Stimulated activated CD8-positive, alpha-beta memory T cell treated with anti-CD3 and anti-CD28 coated beads, Interleukin-7, amount 100 ng/mL, for 4 hours (primary cell): ENCODE measurements around the gene ZKSCAN4.

Experiments used
- DNase-seq, 2 donors: peaks; one replicate each; pipeline ENCODE4 v3.0.0-alpha.2; 2020; ENCODE audit warnings: low read depth in 2 of 2

ZKSCAN4 gene

DNA sequence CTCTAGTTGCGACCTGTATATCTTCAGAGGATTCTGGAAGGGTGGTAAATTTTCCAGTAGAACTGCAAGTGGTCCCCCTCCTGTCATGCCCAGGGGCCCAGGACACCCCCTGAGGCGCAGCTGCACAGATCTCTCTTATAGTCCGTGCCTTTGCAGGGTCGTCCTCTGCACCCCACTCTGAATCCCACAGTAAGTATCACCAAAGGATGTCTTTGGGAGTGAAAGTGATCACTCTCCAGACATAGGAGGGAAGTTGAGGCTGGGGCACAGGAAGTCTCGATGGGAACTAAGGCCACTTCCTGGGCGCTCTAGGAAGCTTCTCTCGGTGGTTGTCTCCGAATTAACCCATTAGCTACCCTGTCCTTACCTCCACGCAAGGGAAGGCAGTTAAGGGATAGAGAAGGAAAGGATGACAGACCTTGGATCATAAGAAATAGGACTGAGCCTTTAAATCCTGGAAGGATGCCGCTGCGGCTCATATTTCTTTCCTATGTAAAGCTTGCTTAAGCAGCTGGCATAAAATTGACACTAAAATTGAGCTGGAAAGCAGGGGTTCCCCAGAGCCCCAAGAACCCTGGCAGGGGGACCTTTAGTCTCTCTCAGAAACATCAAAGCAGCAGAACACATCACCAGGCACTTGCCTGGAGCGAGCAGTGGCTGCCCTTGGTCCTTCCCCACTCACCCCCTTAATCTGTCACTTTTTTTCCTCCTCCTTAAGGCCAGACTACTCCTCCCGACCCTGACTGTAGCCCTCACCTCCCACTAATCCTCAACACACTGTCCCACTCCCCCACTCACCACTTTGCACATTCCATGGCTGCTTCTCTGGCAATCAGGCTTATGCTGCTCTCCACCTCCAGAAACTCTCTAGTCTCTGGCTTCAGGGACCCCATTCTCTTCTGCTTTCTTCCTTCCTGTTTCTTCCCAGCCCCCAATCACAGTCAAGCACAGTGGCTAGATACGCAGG lies at the start of gene ZKSCAN4:
ZKSCAN4 (minus strand) TSS at position 261 of the 967 bp plus-strand sequence. CDS start 289 bp downstream, outside the sequence.
- DNase-seq: peak; percentile 65 to 69

GRCh38 chr6:28296520-28297060 lies 44.5 kb upstream of the ZKSCAN4 start:
- no peak for DNase-seq

- no peak for DNase-seq
These were observed 43.3 kb upstream of the ZKSCAN4 start for GRCh38 chr6:28295326-28295725.

DNA sequence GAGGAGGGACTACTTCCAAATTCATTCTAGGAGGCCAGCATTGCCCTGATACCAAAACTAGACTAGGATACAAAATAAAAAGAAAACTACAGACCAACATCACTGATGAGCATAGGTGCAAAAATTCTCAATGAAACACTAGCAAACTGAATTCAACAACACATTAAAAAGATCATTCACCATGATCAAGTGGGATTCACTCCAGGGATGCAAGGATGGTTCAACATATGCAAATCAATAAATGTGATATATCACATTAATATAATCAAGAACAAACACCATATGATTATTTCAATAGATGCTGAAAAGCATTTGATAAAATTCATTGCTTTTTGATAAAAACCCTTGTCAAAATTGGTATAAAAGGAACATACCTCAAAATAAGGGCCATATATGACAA lies 39.5 kb upstream of the ZKSCAN4 start:
- DNase-seq: no peak

DNA sequence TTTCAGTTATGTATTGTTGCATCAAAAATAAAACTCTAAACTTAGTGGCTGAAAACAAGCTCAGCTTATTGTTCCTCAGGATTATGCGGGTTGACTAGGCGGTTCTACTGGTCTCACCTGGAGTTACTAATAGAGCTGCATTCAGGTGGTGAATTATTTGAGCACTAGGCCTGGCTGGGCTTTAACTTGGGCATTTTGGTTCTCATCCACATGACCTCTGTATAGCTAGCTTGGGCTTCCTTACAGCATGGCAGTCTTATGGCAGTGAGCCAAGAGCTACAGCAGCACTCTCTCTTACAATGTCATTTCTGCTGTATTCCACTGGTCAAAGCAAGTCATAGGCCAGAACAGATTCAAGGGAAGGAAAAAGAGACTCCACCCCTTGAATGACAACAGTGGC lies 30.9 kb upstream of the ZKSCAN4 start:
- DNase-seq: no peak

GRCh38 chr6:28281288-28282064 lies 29.4 kb upstream of the ZKSCAN4 start, which contains the start of gene PGBD1:
Gene PGBD1, plus strand, starts transcription at chr6:28281572. Its CDS starts 2,242 bp downstream, at chr6:28283814.
- peak in 1 of 2 donors; percentile 36 for DNase-seq

GRCh38 chr6:28280595-28281287 lies 28.7 kb upstream of the ZKSCAN4 start:
- DNase-seq: no peak

GRCh38 chr6:28277746-28278145 lies 25.7 kb upstream of the ZKSCAN4 start:
- DNase-seq: no peak

GRCh38 chr6:28274888-28275287 lies 22.8 kb upstream of the ZKSCAN4 start:
- DNase-seq: no peak

GRCh38 chr6:28269492-28269891 lies 17.4 kb upstream of the ZKSCAN4 start:
- no peak for DNase-seq

- DNase-seq: no peak
These were observed 15.6 kb upstream of the ZKSCAN4 start for GRCh38 chr6:28267695-28268059.

DNA sequence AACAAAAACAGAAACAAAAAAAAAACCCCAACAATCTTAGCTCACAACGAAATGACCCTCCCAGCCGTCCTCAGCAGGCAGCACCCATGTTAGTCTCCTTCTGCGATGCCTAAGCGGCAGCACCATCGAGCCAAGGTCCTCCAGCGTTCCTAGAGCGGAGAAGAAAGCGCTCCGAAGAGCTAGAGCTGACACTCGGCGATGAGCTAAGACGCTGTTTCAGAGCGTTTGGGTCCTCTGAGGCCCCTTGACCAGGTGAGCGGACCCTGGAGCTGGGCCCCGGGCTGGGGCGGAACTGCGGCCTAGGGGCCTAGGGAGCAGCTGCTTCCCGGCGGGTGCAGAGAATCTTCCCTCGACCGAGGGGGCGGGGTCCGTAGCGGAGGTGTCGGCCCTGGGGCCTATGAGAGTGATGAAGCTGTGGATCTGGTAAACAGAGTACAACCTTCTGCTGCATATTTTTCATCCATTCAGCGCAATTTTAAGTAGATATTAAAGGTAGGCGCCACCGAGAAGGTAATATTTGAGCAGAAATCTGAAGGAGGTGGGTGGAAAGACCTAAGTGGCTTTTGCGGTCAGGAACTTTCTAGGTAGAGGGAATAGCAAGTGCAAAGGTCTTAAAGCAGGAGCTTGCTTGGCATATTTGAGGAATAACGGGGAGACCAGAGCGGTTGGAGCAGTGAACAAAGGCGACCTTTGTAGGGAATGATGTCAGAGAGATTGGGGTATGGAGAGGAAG lies 15.1 kb upstream of the ZKSCAN4 start, which contains the start of gene ZSCAN26:
ZSCAN26 (plus strand) TSS at position 182 of the 733 bp plus-strand sequence. CDS start 4,777 bp downstream, outside the sequence.
- DNase-seq: peak; percentile 76 to 77

GRCh38 chr6:28266563-28266961 lies 14.5 kb upstream of the ZKSCAN4 start:
- DNase-seq: no peak

- no peak for DNase-seq
These were observed 12.8 kb upstream of the ZKSCAN4 start for GRCh38 chr6:28264834-28265401.

- DNase-seq: no peak
These were observed 11.9 kb upstream of the ZKSCAN4 start for GRCh38 chr6:28263922-28264321.

GRCh38 chr6:28258877-28259777 lies 7.1 kb upstream of the ZKSCAN4 start, which contains the start of gene NKAPL:
Gene NKAPL, plus strand, starts transcription at chr6:28259297. Its CDS starts 75 bp downstream, at chr6:28259372.
- DNase-seq: peak; percentile 51 to 69

DNA sequence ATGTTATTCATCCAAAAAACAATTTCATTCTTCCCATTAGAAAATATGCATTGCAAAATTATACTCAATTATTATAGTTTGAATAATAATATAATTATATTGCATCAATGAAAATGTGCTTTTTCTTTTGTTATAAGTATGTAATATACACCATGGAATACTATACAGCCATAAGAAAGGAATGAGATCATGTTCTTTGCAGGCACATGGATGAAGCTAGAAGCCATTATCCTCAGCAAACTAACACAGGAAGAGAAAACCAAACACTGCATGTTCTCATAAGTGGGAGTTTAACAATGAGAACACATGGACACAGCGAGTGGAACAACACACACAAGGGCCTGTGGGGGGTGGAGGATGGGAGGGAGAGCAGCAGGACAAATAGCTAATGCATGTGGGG lies 5.0 kb upstream of the ZKSCAN4 start:
- no peak for DNase-seq

DNA sequence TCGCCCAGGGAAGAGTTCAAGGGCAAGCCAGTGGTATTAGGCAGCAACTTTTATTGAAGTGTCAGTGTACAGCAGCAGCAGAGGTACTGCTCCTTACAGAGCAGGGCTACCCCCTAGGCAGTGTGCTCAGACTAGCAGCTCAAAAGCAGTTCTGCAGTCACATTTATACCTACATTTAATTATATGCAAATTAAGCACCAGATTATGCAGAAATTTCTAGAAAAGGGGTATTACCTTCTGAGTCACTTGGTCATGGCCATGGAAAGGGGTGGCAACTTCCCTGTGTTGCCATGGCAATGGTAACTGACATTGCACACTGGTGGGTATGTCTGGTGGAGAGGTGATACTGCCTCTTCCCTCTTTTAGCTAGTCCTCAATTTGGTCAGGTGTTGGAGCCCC lies 2.1 kb upstream of the ZKSCAN4 start:
- no peak for DNase-seq

DNA sequence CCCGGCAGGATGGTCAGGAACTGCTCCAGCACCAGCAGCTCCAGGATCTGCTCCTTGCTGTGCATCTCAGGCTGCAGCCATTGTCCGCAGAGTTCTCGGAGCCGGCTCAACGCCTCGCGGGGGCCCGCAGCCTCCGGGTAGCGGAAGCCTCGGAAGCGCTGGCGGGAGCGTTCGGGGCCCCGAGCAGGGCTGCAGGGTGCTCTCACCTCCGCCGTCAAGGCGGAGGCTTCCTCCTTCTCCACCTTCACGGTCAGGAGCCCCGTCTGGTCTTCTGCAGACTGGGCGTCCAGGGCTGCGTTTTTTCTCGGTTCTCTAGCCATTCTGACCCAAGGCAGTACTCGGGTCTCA lies 434 bp downstream of the ZKSCAN4 start:
- peak in 1 of 2 donors; percentile 7 for DNase-seq
